ENCODE measurements around the gene VIL1.

DNA sequence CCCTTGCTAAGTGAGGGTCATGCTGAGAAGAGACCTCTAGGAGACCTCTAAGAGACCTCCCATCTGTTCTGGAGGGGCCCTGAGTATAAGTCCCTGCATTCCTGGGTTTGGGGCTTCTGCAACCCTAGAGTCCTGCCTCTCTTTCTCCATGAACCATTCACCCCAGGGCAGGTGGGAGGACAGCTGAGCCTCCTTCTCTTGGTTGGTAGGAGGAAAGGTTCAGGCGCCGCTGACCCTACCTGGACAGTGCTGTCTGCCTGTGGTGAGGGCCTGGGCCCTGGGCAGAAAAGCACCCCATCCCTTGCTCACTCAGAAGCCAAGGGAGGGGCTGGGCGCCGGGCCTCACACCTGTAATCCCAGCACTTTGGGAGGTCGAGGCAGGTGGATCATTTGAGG is 604 bp upstream of the VIL1 start:
- TF ChIP-seq, protein P1, sequence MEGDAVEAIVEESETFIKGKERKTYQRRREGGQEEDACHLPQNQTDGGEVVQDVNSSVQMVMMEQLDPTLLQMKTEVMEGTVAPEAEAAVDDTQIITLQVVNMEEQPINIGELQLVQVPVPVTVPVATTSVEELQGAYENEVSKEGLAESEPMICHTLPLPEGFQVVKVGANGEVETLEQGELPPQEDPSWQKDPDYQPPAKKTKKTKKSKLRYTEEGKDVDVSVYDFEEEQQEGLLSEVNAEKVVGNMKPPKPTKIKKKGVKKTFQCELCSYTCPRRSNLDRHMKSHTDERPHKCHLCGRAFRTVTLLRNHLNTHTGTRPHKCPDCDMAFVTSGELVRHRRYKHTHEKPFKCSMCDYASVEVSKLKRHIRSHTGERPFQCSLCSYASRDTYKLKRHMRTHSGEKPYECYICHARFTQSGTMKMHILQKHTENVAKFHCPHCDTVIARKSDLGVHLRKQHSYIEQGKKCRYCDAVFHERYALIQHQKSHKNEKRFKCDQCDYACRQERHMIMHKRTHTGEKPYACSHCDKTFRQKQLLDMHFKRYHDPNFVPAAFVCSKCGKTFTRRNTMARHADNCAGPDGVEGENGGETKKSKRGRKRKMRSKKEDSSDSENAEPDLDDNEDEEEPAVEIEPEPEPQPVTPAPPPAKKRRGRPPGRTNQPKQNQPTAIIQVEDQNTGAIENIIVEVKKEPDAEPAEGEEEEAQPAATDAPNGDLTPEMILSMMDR (IDR thresholded peaks at IDR 0.05) = no peak
- TF ChIP-seq EP300 (IDR thresholded peaks at IDR 0.05) = no peak
- TF ChIP-seq POLR2AphosphoS5 (IDR thresholded peaks at IDR 0.05) = no peak
- TF ChIP-seq POLR2A (IDR thresholded peaks at IDR 0.05) = no peak
